HEK293 (cell line): ENCODE results near the gene BCAT1.

Experiments
- CTCF ChIA-PET: fragments of 350-600 bp; formaldehyde crosslinking; extraction: SDS; loops from one replicate; lab custom pipeline; 2021; ENCODE audit warnings: antibody characterized with exemption; lab: Yijun Ruan, JAX
- POLR2A ChIA-PET: fragments of 300-600 bp; formaldehyde crosslinking; extraction: SDS; loops from one replicate; lab custom pipeline; 2020; ENCODE audit warnings: antibody characterized with exemption, inconsistent platforms; lab: Yijun Ruan, JAX
- H3K27ac ChIP-seq: fragments of 200-500 bp; sonication (Bioruptor generic); 2 replicates; pipeline ENCODE4 v1.5.1; 2014; ENCODE audit warnings: low read depth, low read length, control low read depth, inconsistent platforms; ENCODE audit errors: extremely low read depth
- H3K36me3 ChIP-seq, 2 experiments: fragments of 200-500 bp in 1 of 2; sonication (Bioruptor generic) in 1 of 2; 1 replicate in 1 of 2; 2 replicates in 1 of 2; pipeline ENCODE4 v1.5.1; 2014 to 2017; ENCODE audit warnings: inconsistent platforms in 2 of 2, low read length in 2 of 2; ENCODE audit not compliant: control insufficient read depth in 2 of 2, insufficient read depth in 1 of 2
- H3K4me1 ChIP-seq: fragments of 200-500 bp; sonication (Bioruptor generic); 2 replicates; pipeline ENCODE4 v1.5.1; 2014; ENCODE audit warnings: mild to moderate bottlenecking, low read length, inconsistent platforms; ENCODE audit not compliant: control insufficient read depth, insufficient read depth
- H3K4me3 ChIP-seq: 2 replicates; pipeline ENCODE4 v1.5.1; 2011; ENCODE audit warnings: low read depth, mild to moderate bottlenecking, control low read depth, low read length, moderate library complexity
- H3K9me3 ChIP-seq: fragments of 200-500 bp; sonication (Bioruptor generic); 2 replicates; pipeline ENCODE4 v1.5.1; 2014; ENCODE audit warnings: low read depth, low read length, inconsistent platforms; ENCODE audit not compliant: control insufficient read depth, insufficient read depth
- GFI1B ChIP-seq: fragments of 450-650 bp; formaldehyde crosslinking; IDR thresholded peaks from 2 replicates; pipeline ENCODE4 v1.5.1; 2016; ENCODE audit warnings: missing biosample characterization, missing genetic modification characterization
- GLIS2 ChIP-seq: fragments of 450-650 bp; formaldehyde crosslinking; IDR thresholded peaks from 2 replicates; pipeline ENCODE4 v1.5.1; 2016; ENCODE audit warnings: missing biosample characterization, missing genetic modification characterization
- IKZF3 ChIP-seq: fragments of 450-650 bp; IDR thresholded peaks from 2 replicates; pipeline ENCODE4 v1.5.0; 2018; ENCODE audit warnings: missing biosample characterization, mild to moderate bottlenecking, missing genetic modification characterization, moderate library complexity
- SETDB1 ChIP-seq: IDR thresholded peaks from one replicate; pipeline ENCODE4 v1.6.1; 2017; ENCODE audit warnings: mild to moderate bottlenecking, low read length, moderate library complexity, mixed read lengths; ENCODE audit not compliant: insufficient read length
- SP2 ChIP-seq: fragments of 450-650 bp; formaldehyde crosslinking; IDR thresholded peaks from 2 replicates; pipeline ENCODE4 v1.5.1; 2016; ENCODE audit warnings: missing biosample characterization, missing genetic modification characterization
- WT1 ChIP-seq: fragments of 450-650 bp; formaldehyde crosslinking; IDR thresholded peaks from 2 replicates; pipeline ENCODE4 v1.5.1; 2016; ENCODE audit warnings: missing biosample characterization, missing genetic modification characterization
- ZEB2 ChIP-seq: fragments of 450-650 bp; formaldehyde crosslinking; IDR thresholded peaks from 2 replicates; pipeline ENCODE4 v1.5.1; 2016; ENCODE audit warnings: missing biosample characterization, missing genetic modification characterization
- ZFHX2 ChIP-seq: fragments of 450-650 bp; formaldehyde crosslinking; conservative IDR thresholded peaks from 2 replicates; pipeline ENCODE4 v1.5.1; 2016; ENCODE audit warnings: missing biosample characterization, missing genetic modification characterization
- ZFP69B ChIP-seq: fragments of 450-650 bp; formaldehyde crosslinking; IDR thresholded peaks from 2 replicates; pipeline ENCODE4 v1.5.1; 2016; ENCODE audit warnings: missing biosample characterization, missing genetic modification characterization
- ZNF214 ChIP-seq: fragments of 450-650 bp; formaldehyde crosslinking; IDR thresholded peaks from 2 replicates; pipeline ENCODE4 v1.5.1; 2017; ENCODE audit warnings: missing biosample characterization, mild to moderate bottlenecking, missing genetic modification characterization, borderline replicate concordance
- ZNF24 ChIP-seq: fragments of 450-650 bp; formaldehyde crosslinking; IDR thresholded peaks from 2 replicates; pipeline ENCODE4 v1.5.1; 2016; ENCODE audit warnings: missing biosample characterization, missing genetic modification characterization
- ZNF335 ChIP-seq: fragments of 450-650 bp; formaldehyde crosslinking; conservative IDR thresholded peaks from 2 replicates; pipeline ENCODE4 v1.5.1; 2016; ENCODE audit warnings: missing biosample characterization, missing genetic modification characterization
- ZNF416 ChIP-seq: fragments of 450-650 bp; formaldehyde crosslinking; IDR thresholded peaks from 2 replicates; pipeline ENCODE4 v1.5.1; 2016; ENCODE audit warnings: missing biosample characterization, missing genetic modification characterization
- ZNF423 ChIP-seq: fragments of 450-650 bp; formaldehyde crosslinking; IDR thresholded peaks from 2 replicates; pipeline ENCODE4 v1.5.1; 2016; ENCODE audit warnings: missing biosample characterization, missing genetic modification characterization
- ZNF707 ChIP-seq: fragments of 450-650 bp; formaldehyde crosslinking; IDR thresholded peaks from 2 replicates; pipeline ENCODE4 v1.5.1; 2016; ENCODE audit warnings: missing biosample characterization, missing genetic modification characterization
- ZNF830 ChIP-seq: fragments of 450-650 bp; IDR thresholded peaks from 2 replicates; pipeline ENCODE4 v1.5.0; 2018; ENCODE audit warnings: missing biosample characterization, missing genetic modification characterization, low read depth, mild to moderate bottlenecking, moderate library complexity
- ZNF843 ChIP-seq: fragments of 450-650 bp; formaldehyde crosslinking; IDR thresholded peaks from 2 replicates; pipeline ENCODE4 v1.5.1; 2016; ENCODE audit warnings: missing biosample characterization, missing genetic modification characterization
- TF ChIP-seq, protein P1 (sequence below): fragments of 450-650 bp; formaldehyde crosslinking; IDR thresholded peaks from 2 replicates; pipeline ENCODE4 v1.5.1; 2017; ENCODE audit warnings: missing biosample characterization, missing genetic modification characterization
- TF ChIP-seq, protein P2 (sequence below): fragments of 450-650 bp; formaldehyde crosslinking; IDR thresholded peaks from 2 replicates; pipeline ENCODE4 v1.5.1; 2016; ENCODE audit warnings: missing biosample characterization, missing genetic modification characterization
- TF ChIP-seq, protein P3 (sequence below): fragments of 450-650 bp; formaldehyde crosslinking; IDR thresholded peaks from 2 replicates; pipeline ENCODE4 v1.5.1; 2016; ENCODE audit warnings: missing biosample characterization, missing genetic modification characterization
- TF ChIP-seq, protein P4 (sequence below): fragments of 450-650 bp; formaldehyde crosslinking; IDR thresholded peaks from 2 replicates; pipeline ENCODE4 v1.5.1; 2016; ENCODE audit warnings: missing biosample characterization, missing genetic modification characterization
- TF ChIP-seq, protein P5 (sequence below): fragments of 450-650 bp; formaldehyde crosslinking; conservative IDR thresholded peaks from 2 replicates; pipeline ENCODE4 v1.5.1; 2016; ENCODE audit warnings: low read depth, missing biosample characterization, missing genetic modification characterization
- TF ChIP-seq, protein P6 (sequence below): fragments of 450-650 bp; formaldehyde crosslinking; IDR thresholded peaks from 2 replicates; pipeline ENCODE4 v1.5.1; 2017; ENCODE audit warnings: missing biosample characterization, missing genetic modification characterization

BCAT1 gene, protein sequence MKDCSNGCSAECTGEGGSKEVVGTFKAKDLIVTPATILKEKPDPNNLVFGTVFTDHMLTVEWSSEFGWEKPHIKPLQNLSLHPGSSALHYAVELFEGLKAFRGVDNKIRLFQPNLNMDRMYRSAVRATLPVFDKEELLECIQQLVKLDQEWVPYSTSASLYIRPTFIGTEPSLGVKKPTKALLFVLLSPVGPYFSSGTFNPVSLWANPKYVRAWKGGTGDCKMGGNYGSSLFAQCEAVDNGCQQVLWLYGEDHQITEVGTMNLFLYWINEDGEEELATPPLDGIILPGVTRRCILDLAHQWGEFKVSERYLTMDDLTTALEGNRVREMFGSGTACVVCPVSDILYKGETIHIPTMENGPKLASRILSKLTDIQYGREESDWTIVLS

DNA sequence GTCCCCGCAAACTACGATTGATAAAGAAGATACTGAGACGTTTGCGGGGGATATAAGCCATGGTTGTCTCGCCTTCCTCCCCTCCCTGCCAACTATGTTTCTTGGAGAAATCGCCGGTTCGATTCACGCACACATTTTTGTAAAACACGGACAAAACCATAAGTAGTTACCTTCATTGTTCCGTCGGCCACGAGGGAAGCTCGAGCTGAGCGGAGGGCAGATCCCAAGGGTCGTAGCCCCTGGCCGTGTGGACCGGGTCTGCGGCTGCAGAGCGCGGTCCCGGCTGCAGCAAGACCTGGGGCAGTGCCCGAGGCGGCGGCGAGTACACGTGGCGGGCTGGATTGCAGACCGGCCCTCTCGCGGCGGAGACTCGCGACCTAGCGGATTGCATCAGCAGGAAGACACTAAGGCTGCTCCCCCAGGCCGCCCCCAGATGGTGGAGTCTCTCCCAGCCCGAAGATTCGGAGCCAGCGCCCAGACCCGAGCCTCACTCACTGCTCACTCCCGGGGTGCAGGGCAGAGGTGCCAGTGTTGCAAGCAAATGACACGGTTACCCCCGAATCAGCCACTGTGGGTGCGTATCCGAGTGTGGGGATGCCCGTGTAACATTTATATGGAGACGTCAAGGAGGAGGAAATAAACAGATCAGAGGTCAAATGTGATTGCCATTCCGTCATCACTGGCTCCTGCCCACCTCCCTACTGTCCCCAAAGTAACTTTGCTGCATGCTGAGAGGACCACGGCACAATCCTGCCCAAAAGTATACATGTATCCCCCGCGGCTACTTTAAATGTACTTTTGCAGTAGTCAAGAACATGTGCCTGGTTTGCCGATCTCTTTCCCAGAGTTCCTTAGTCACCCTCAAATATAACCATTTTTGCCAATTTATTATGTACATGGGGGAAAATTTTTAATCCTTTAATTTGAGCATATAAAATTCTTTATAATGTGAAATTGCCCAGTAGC lies at the start of gene BCAT1:
Gene BCAT1 (minus strand): TSS at position 345 of the 966 bp plus-strand sequence. CDS start 169 bp downstream, at position 176.
- ChIA-PET CTCF (interaction anchor here (0.7 kb wide), 2 partner anchors 14 to 60 kb away, joined by 3 to 4 read pairs; no protein-coding TSS in a partner anchor), POLR2A (interaction anchor here (0.6 kb wide), 1 partner anchor 32 kb away, joined by 3 read pairs; no protein-coding TSS in a partner anchor)
- H3K36me3 ChIP-seq = no peaks in the 10 kb centered on the region
- no peaks in the 10 kb centered on the region for H3K9me3 ChIP-seq
- peak within 1 kb of the TSS; percentile 45; the same call in 1 of the 2 replicates for H3K27ac ChIP-seq
- 0 out of 2 replicates have a peak, but pooled peaks cover 3% of the 10 kb centered on the region for H3K4me1 ChIP-seq
- H3K4me3 ChIP-seq = peak within 1 kb of the TSS; percentile 67
- TF ChIP-seq, protein P1, sequence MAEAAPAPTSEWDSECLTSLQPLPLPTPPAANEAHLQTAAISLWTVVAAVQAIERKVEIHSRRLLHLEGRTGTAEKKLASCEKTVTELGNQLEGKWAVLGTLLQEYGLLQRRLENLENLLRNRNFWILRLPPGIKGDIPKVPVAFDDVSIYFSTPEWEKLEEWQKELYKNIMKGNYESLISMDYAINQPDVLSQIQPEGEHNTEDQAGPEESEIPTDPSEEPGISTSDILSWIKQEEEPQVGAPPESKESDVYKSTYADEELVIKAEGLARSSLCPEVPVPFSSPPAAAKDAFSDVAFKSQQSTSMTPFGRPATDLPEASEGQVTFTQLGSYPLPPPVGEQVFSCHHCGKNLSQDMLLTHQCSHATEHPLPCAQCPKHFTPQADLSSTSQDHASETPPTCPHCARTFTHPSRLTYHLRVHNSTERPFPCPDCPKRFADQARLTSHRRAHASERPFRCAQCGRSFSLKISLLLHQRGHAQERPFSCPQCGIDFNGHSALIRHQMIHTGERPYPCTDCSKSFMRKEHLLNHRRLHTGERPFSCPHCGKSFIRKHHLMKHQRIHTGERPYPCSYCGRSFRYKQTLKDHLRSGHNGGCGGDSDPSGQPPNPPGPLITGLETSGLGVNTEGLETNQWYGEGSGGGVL (tag by site-specific recombination) = peak; percentile 82
- TF ChIP-seq SP2 (tag by site-specific recombination) = no peak
- peak; percentile 81 for TF ChIP-seq ZEB2 (tag by site-specific recombination)
- TF ChIP-seq, protein P2, sequence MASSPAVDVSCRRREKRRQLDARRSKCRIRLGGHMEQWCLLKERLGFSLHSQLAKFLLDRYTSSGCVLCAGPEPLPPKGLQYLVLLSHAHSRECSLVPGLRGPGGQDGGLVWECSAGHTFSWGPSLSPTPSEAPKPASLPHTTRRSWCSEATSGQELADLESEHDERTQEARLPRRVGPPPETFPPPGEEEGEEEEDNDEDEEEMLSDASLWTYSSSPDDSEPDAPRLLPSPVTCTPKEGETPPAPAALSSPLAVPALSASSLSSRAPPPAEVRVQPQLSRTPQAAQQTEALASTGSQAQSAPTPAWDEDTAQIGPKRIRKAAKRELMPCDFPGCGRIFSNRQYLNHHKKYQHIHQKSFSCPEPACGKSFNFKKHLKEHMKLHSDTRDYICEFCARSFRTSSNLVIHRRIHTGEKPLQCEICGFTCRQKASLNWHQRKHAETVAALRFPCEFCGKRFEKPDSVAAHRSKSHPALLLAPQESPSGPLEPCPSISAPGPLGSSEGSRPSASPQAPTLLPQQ (tag by site-specific recombination) = peak; percentile 76; the same call in 1 of the 2 replicates
- no peak for TF ChIP-seq ZNF707
- no peak for TF ChIP-seq ZNF416 (tag by site-specific recombination)
- no peak for TF ChIP-seq ZNF214 (tag by site-specific recombination)
- TF ChIP-seq, protein P3, sequence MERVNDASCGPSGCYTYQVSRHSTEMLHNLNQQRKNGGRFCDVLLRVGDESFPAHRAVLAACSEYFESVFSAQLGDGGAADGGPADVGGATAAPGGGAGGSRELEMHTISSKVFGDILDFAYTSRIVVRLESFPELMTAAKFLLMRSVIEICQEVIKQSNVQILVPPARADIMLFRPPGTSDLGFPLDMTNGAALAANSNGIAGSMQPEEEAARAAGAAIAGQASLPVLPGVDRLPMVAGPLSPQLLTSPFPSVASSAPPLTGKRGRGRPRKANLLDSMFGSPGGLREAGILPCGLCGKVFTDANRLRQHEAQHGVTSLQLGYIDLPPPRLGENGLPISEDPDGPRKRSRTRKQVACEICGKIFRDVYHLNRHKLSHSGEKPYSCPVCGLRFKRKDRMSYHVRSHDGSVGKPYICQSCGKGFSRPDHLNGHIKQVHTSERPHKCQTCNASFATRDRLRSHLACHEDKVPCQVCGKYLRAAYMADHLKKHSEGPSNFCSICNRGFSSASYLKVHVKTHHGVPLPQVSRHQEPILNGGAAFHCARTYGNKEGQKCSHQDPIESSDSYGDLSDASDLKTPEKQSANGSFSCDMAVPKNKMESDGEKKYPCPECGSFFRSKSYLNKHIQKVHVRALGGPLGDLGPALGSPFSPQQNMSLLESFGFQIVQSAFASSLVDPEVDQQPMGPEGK (tag by site-specific recombination) = peak; percentile 96
- TF ChIP-seq SETDB1 = no peak
- TF ChIP-seq ZNF335 (tag by site-specific recombination) = peak; percentile 81
- peak; percentile 44 for TF ChIP-seq ZNF843 (tag by site-specific recombination)
- TF ChIP-seq IKZF3 (tag by site-specific recombination) = peak; percentile 12; the same call in 1 of the 2 replicates
- peak; percentile 86 for TF ChIP-seq GLIS2
- TF ChIP-seq GFI1B (tag by site-specific recombination) = peak; percentile 26; the same call in 1 of the 2 replicates
- 0 out of 2 replicates have a peak, but pooled peaks have one; percentile 27 for TF ChIP-seq WT1 (tag by site-specific recombination)
- TF ChIP-seq, protein P4, sequence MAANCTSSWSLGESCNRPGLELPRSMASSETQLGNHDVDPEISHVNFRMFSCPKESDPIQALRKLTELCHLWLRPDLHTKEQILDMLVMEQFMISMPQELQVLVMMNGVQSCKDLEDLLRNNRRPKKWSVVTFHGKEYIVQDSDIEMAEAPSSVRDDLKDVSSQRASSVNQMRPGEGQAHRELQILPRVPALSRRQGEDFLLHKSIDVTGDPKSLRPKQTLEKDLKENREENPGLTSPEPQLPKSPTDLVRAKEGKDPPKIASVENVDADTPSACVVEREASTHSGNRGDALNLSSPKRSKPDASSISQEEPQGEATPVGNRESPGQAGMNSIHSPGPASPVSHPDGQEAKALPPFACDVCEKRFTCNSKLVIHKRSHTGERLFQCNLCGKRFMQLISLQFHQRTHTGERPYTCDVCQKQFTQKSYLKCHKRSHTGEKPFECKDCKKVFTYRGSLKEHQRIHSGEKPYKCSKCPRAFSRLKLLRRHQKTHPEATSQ (tag by site-specific recombination) = peak; percentile 57; the same call in 1 of the 2 replicates
- TF ChIP-seq, protein P5, sequence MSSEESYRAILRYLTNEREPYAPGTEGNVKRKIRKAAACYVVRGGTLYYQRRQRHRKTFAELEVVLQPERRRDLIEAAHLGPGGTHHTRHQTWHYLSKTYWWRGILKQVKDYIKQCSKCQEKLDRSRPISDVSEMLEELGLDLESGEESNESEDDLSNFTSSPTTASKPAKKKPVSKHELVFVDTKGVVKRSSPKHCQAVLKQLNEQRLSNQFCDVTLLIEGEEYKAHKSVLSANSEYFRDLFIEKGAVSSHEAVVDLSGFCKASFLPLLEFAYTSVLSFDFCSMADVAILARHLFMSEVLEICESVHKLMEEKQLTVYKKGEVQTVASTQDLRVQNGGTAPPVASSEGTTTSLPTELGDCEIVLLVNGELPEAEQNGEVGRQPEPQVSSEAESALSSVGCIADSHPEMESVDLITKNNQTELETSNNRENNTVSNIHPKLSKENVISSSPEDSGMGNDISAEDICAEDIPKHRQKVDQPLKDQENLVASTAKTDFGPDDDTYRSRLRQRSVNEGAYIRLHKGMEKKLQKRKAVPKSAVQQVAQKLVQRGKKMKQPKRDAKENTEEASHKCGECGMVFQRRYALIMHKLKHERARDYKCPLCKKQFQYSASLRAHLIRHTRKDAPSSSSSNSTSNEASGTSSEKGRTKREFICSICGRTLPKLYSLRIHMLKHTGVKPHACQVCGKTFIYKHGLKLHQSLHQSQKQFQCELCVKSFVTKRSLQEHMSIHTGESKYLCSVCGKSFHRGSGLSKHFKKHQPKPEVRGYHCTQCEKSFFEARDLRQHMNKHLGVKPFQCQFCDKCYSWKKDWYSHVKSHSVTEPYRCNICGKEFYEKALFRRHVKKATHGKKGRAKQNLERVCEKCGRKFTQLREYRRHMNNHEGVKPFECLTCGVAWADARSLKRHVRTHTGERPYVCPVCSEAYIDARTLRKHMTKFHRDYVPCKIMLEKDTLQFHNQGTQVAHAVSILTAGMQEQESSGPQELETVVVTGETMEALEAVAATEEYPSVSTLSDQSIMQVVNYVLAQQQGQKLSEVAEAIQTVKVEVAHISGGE (tag by site-specific recombination) = peak; percentile 67
- no peak; the same call in none of the 2 replicates for TF ChIP-seq ZNF24 (tag by site-specific recombination)
- TF ChIP-seq, protein P6, sequence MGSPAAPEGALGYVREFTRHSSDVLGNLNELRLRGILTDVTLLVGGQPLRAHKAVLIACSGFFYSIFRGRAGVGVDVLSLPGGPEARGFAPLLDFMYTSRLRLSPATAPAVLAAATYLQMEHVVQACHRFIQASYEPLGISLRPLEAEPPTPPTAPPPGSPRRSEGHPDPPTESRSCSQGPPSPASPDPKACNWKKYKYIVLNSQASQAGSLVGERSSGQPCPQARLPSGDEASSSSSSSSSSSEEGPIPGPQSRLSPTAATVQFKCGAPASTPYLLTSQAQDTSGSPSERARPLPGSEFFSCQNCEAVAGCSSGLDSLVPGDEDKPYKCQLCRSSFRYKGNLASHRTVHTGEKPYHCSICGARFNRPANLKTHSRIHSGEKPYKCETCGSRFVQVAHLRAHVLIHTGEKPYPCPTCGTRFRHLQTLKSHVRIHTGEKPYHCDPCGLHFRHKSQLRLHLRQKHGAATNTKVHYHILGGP (tag by site-specific recombination) = no peak
- TF ChIP-seq ZFHX2 = peak; percentile 75
- TF ChIP-seq ZNF830 (tag by site-specific recombination) = no peak
- peak; percentile 42 for TF ChIP-seq ZFP69B (tag by site-specific recombination)
- TF ChIP-seq ZNF423 (tag by site-specific recombination) = 0 out of 2 replicates have a peak, but pooled peaks have one; percentile 30
